HEK293 (cell line): ENCODE measurements around the gene SCD.
A peak's percentile ranks its signal among the peaks of the same experiment; 100 is the strongest.

Experiments
- CTCF ChIA-PET: fragments of 350-600 bp; formaldehyde crosslinking; extraction: SDS; loops from one replicate; lab custom pipeline; 2021; ENCODE audit warnings: antibody characterized with exemption; lab: Yijun Ruan, JAX
- POLR2A ChIA-PET: fragments of 300-600 bp; formaldehyde crosslinking; extraction: SDS; loops from one replicate; lab custom pipeline; 2020; ENCODE audit warnings: antibody characterized with exemption, inconsistent platforms; lab: Yijun Ruan, JAX
- H3K27ac ChIP-seq: fragments of 200-500 bp; sonication (Bioruptor generic); 2 replicates; pipeline ENCODE4 v1.5.1; 2014; ENCODE audit warnings: low read depth, low read length, control low read depth, inconsistent platforms; ENCODE audit errors: extremely low read depth
- H3K36me3 ChIP-seq, 2 experiments: fragments of 200-500 bp in 1 of 2; sonication (Bioruptor generic) in 1 of 2; 1 replicate in 1 of 2; 2 replicates in 1 of 2; pipeline ENCODE4 v1.5.1; 2014 to 2017; ENCODE audit warnings: inconsistent platforms in 2 of 2, low read length in 2 of 2; ENCODE audit not compliant: control insufficient read depth in 2 of 2, insufficient read depth in 1 of 2
- H3K4me1 ChIP-seq: fragments of 200-500 bp; sonication (Bioruptor generic); 2 replicates; pipeline ENCODE4 v1.5.1; 2014; ENCODE audit warnings: mild to moderate bottlenecking, low read length, inconsistent platforms; ENCODE audit not compliant: control insufficient read depth, insufficient read depth
- H3K4me3 ChIP-seq: 2 replicates; pipeline ENCODE4 v1.5.1; 2011; ENCODE audit warnings: low read depth, mild to moderate bottlenecking, control low read depth, low read length, moderate library complexity
- H3K9me3 ChIP-seq: fragments of 200-500 bp; sonication (Bioruptor generic); 2 replicates; pipeline ENCODE4 v1.5.1; 2014; ENCODE audit warnings: low read depth, low read length, inconsistent platforms; ENCODE audit not compliant: control insufficient read depth, insufficient read depth
- BCL11B ChIP-seq: fragments of 450-650 bp; formaldehyde crosslinking; IDR thresholded peaks from 2 replicates; pipeline ENCODE4 v1.5.1; 2016; ENCODE audit warnings: low read depth, missing biosample characterization, missing genetic modification characterization
- IKZF3 ChIP-seq: fragments of 450-650 bp; IDR thresholded peaks from 2 replicates; pipeline ENCODE4 v1.5.0; 2018; ENCODE audit warnings: missing biosample characterization, mild to moderate bottlenecking, missing genetic modification characterization, moderate library complexity
- PRDM2 ChIP-seq: fragments of 450-650 bp; formaldehyde crosslinking; IDR thresholded peaks from 2 replicates; pipeline ENCODE4 v1.5.1; 2016; ENCODE audit warnings: missing biosample characterization, missing genetic modification characterization, borderline replicate concordance
- SP3 ChIP-seq: fragments of 450-650 bp; formaldehyde crosslinking; IDR thresholded peaks from 2 replicates; pipeline ENCODE4 v1.5.1; 2016; ENCODE audit warnings: missing biosample characterization, missing genetic modification characterization
- ZBTB17 ChIP-seq: fragments of 450-650 bp; formaldehyde crosslinking; IDR thresholded peaks from 2 replicates; pipeline ENCODE4 v1.5.1; 2016; ENCODE audit warnings: missing biosample characterization, missing genetic modification characterization
- ZBTB21 ChIP-seq: fragments of 450-650 bp; formaldehyde crosslinking; IDR thresholded peaks from 2 replicates; pipeline ENCODE4 v1.5.1; 2017; ENCODE audit warnings: missing biosample characterization, missing genetic modification characterization
- ZBTB44 ChIP-seq: fragments of 450-650 bp; IDR thresholded peaks from 2 replicates; pipeline ENCODE4 v1.5.1; 2018; ENCODE audit warnings: missing biosample characterization, mild to moderate bottlenecking, missing genetic modification characterization
- ZBTB48 ChIP-seq: fragments of 450-650 bp; formaldehyde crosslinking; IDR thresholded peaks from 2 replicates; pipeline ENCODE4 v1.5.1; 2016; ENCODE audit warnings: missing biosample characterization, missing genetic modification characterization
- ZNF274 ChIP-seq, 2 experiments: fragments of 200-500 bp in 1 of 2; fragments of 450-650 bp in 1 of 2; sonication (Bioruptor generic) in 1 of 2; formaldehyde crosslinking in 1 of 2; IDR thresholded peaks; 2 replicates each; pipeline versions ENCODE4 v1.5.1 to v1.6.1; 2014 to 2016; ENCODE audit warnings: borderline replicate concordance in 1 of 2, inconsistent platforms in 1 of 2, low read length in 1 of 2, missing biosample characterization in 1 of 2, missing genetic modification characterization in 1 of 2
- ZNF600 ChIP-seq: fragments of 450-650 bp; formaldehyde crosslinking; IDR thresholded peaks from 2 replicates; pipeline ENCODE4 v1.5.1; 2016; ENCODE audit warnings: missing biosample characterization, missing genetic modification characterization
- ZNF621 ChIP-seq: fragments of 450-650 bp; formaldehyde crosslinking; IDR thresholded peaks from 2 replicates; pipeline ENCODE4 v1.5.1; 2017; ENCODE audit warnings: missing biosample characterization, missing genetic modification characterization
- ZSCAN23 ChIP-seq: fragments of 450-650 bp; formaldehyde crosslinking; IDR thresholded peaks from 2 replicates; pipeline ENCODE4 v1.5.1; 2016; ENCODE audit warnings: missing biosample characterization, missing genetic modification characterization
- TF ChIP-seq, protein P1 (sequence below): fragments of 450-650 bp; formaldehyde crosslinking; IDR thresholded peaks from 2 replicates; pipeline ENCODE4 v1.5.1; 2016; ENCODE audit warnings: missing biosample characterization, missing genetic modification characterization
- TF ChIP-seq, protein P2 (sequence below): fragments of 450-650 bp; formaldehyde crosslinking; IDR thresholded peaks from 2 replicates; pipeline ENCODE4 v1.5.1; 2017; ENCODE audit warnings: missing biosample characterization, missing genetic modification characterization
- TF ChIP-seq, protein P3 (sequence below): fragments of 450-650 bp; formaldehyde crosslinking; IDR thresholded peaks from 2 replicates; pipeline ENCODE4 v1.5.1; 2016; ENCODE audit warnings: missing biosample characterization, missing genetic modification characterization, borderline replicate concordance

SCD gene

GRCh38 chr10:100345570-100346330 is 1.3 kb upstream of the SCD start:
- H3K27ac ChIP-seq = peak overlapping the region; percentile 99; the same call in 1 of the 2 replicates
- CTCF ChIA-PET = interaction anchor here (0.6 to 20.2 kb wide), 5 partner anchors 25 to 350 kb away, joined by 3 to 342 read pairs (median 6); partner anchors contain the start of gene SEC31B
- TF ChIP-seq ZNF621 (tag by site-specific recombination) = no peak
- TF ChIP-seq, protein P1, sequence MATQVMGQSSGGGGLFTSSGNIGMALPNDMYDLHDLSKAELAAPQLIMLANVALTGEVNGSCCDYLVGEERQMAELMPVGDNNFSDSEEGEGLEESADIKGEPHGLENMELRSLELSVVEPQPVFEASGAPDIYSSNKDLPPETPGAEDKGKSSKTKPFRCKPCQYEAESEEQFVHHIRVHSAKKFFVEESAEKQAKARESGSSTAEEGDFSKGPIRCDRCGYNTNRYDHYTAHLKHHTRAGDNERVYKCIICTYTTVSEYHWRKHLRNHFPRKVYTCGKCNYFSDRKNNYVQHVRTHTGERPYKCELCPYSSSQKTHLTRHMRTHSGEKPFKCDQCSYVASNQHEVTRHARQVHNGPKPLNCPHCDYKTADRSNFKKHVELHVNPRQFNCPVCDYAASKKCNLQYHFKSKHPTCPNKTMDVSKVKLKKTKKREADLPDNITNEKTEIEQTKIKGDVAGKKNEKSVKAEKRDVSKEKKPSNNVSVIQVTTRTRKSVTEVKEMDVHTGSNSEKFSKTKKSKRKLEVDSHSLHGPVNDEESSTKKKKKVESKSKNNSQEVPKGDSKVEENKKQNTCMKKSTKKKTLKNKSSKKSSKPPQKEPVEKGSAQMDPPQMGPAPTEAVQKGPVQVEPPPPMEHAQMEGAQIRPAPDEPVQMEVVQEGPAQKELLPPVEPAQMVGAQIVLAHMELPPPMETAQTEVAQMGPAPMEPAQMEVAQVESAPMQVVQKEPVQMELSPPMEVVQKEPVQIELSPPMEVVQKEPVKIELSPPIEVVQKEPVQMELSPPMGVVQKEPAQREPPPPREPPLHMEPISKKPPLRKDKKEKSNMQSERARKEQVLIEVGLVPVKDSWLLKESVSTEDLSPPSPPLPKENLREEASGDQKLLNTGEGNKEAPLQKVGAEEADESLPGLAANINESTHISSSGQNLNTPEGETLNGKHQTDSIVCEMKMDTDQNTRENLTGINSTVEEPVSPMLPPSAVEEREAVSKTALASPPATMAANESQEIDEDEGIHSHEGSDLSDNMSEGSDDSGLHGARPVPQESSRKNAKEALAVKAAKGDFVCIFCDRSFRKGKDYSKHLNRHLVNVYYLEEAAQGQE (tag by site-specific recombination) = peak; percentile 77
- TF ChIP-seq, protein P2, sequence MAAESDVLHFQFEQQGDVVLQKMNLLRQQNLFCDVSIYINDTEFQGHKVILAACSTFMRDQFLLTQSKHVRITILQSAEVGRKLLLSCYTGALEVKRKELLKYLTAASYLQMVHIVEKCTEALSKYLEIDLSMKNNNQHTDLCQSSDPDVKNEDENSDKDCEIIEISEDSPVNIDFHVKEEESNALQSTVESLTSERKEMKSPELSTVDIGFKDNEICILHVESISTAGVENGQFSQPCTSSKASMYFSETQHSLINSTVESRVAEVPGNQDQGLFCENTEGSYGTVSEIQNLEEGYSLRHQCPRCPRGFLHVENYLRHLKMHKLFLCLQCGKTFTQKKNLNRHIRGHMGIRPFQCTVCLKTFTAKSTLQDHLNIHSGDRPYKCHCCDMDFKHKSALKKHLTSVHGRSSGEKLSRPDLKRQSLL (tag by site-specific recombination) = peak; percentile 28; the same call in 1 of the 2 replicates
- TF ChIP-seq ZNF274 (IDR thresholded peaks at IDR 0.05; ENCODE audit: low read length) = no peak
- no peak for TF ChIP-seq ZNF274 (tag by site-specific recombination; IDR thresholded peaks at IDR 0.05; ENCODE audit: borderline replicate concordance)
- no peak for TF ChIP-seq ZBTB44 (tag by site-specific recombination)
- TF ChIP-seq ZNF600 = peak; percentile 58
- TF ChIP-seq ZBTB21 (tag by site-specific recombination) = no peak
- TF ChIP-seq, protein P3, sequence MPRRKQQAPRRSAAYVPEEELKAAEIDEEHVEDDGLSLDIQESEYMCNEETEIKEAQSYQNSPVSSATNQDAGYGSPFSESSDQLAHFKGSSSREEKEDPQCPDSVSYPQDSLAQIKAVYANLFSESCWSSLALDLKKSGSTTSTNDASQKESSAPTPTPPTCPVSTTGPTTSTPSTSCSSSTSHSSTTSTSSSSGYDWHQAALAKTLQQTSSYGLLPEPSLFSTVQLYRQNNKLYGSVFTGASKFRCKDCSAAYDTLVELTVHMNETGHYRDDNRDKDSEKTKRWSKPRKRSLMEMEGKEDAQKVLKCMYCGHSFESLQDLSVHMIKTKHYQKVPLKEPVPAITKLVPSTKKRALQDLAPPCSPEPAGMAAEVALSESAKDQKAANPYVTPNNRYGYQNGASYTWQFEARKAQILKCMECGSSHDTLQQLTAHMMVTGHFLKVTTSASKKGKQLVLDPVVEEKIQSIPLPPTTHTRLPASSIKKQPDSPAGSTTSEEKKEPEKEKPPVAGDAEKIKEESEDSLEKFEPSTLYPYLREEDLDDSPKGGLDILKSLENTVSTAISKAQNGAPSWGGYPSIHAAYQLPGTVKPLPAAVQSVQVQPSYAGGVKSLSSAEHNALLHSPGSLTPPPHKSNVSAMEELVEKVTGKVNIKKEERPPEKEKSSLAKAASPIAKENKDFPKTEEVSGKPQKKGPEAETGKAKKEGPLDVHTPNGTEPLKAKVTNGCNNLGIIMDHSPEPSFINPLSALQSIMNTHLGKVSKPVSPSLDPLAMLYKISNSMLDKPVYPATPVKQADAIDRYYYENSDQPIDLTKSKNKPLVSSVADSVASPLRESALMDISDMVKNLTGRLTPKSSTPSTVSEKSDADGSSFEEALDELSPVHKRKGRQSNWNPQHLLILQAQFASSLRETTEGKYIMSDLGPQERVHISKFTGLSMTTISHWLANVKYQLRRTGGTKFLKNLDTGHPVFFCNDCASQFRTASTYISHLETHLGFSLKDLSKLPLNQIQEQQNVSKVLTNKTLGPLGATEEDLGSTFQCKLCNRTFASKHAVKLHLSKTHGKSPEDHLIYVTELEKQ (tag by site-specific recombination) = no peak
- TF ChIP-seq SP3 = no peak
- TF ChIP-seq ZBTB17 (tag by site-specific recombination) = peak; percentile 28; the same call in 1 of the 2 replicates
- no peak for TF ChIP-seq ZSCAN23 (tag by site-specific recombination)
- TF ChIP-seq BCL11B (tag by site-specific recombination) = peak; percentile 16; the same call in 1 of the 2 replicates
- TF ChIP-seq PRDM2 = no peak
- TF ChIP-seq IKZF3 = peak; percentile 76
- peak; percentile 59; the same call in 1 of the 2 replicates for TF ChIP-seq ZBTB48
- TF ChIP-seq, all 188 proteins: peak for 7

More at GRCh38 chr10:100345570-100346330, 1.3 kb upstream of the SCD start:
- Histone ChIP-seq H3K4me1 (peaks cover 21% of the 10 kb centered on the region), H3K36me3 (peaks cover 2 to 25% of the 10 kb centered on the region in 2 experiments; a peak in 1 of 3 replicates), H3K4me3 (peak overlapping the region; percentile 77; the same call in 1 of the 2 replicates), H3K9me3 (no peaks in the 10 kb centered on the region)
- POLR2A ChIA-PET = interaction anchor here (1.0 to 4.5 kb wide), 7 partner anchors 13 to 88 kb away, joined by 3 to 71 read pairs (median 17); partner anchors contain the start of gene BLOC1S2
